Measurements from ENCODE around the gene SEC31A. TPM values are rescaled to one million over a fixed set of nuclear protein-coding genes. Genes with fewer than 3 reads are reported as not detected.
A peak's percentile ranks its signal among the peaks of the same experiment; 100 is the strongest.

Gene SEC31A
- total and polyA plus RNA-seq, 2 of the 4 experiments (the other 2 are of a cell fraction): 278 to 366 TPM

GRCh38 chr4:82780170-82780751 is 110.7 kb downstream of the SEC31A start:
- no peak overlapping the region for H2BK5ac ChIP-seq (ENCODE audit: low read depth, low read length, poor library complexity, severe bottlenecking)
- in situ Hi-C loops (cut with MboI; ENCODE audit: low sequenced_read_pairs) (no loop called here), intact Hi-C loops (cut with micrococcal nuclease) (no loop called here), dilution Hi-C loops (cut with HindIII; ENCODE audit: low sequenced_read_pairs, unreplicated experiment) (no loop called here)
- H3K4me2 ChIP-seq (ENCODE audit: low read depth, low read length): no peak overlapping the region
- H2BK120ac ChIP-seq (ENCODE audit: low read depth, low read length): no peak overlapping the region
- BruUV-seq (replicated peaks): no TSS peak
- H2BK15ac ChIP-seq (ENCODE audit: low read depth, low read length): no peak overlapping the region
- no peak overlapping the region for H2AK5ac ChIP-seq (ENCODE audit: low read depth, low read length)
- ChIA-PET POLR2A (ENCODE audit: unreplicated experiment) (interaction anchor here (0.6 kb wide), 1 partner anchor 410 kb away, joined by 3 read pairs; no protein-coding TSS in a partner anchor), CTCF (no interaction called here)
- H3K4ac ChIP-seq (ENCODE audit: low read depth, low read length): no peak overlapping the region
- H3K79me1 ChIP-seq (ENCODE audit: low read depth in 1 of 2, low read length in 2 of 2): peaks cover 24 to 44% of the 10 kb centered on the region in 2 experiments
- H3K56ac ChIP-seq (ENCODE audit: extremely low read depth, insufficient read depth, low read length): no peak overlapping the region
- H3K4me3 ChIP-seq (ENCODE audit: insufficient read depth, low read depth, low read length): no peak overlapping the region
- DNase-seq (no peak), ATAC-seq (ENCODE audit: low read depth) (no peak)
- H2BK20ac ChIP-seq (ENCODE audit: low read depth, low read length): no peak overlapping the region
- no peaks in the 10 kb centered on the region for H3K9me3 ChIP-seq (ENCODE audit: control insufficient read depth, insufficient read depth, low read length)
- H3K36me3 ChIP-seq (ENCODE audit: control insufficient read depth, insufficient read depth, low read length): no peaks in the 10 kb centered on the region
- no peak overlapping the region for H4K5ac ChIP-seq (ENCODE audit: low read depth, low read length)
- H2AK9ac ChIP-seq (replicated peaks; ENCODE audit: low read depth, low read length, poor library complexity): no peak overlapping the region
- no peak overlapping the region for H3K14ac ChIP-seq (replicated peaks; ENCODE audit: low read depth, low read length)
- WGBS, 2 experiments (ENCODE audit: extremely low coverage in 2 of 2, insufficient read length in 1 of 2): no CpG with 5 or more reads among the region's 1 CpG
- no peak overlapping the region for H3K18ac ChIP-seq (ENCODE audit: low read depth, low read length)
- H3K23ac ChIP-seq (ENCODE audit: low read depth, low read length): no peak overlapping the region
- no peak overlapping the region for H4K91ac ChIP-seq (ENCODE audit: insufficient read depth, low read depth, low read length)
- TF ChIP-seq CEBPB (IDR thresholded peaks at IDR 0.05; ENCODE audit: low read depth, low read length) (no peak), MAFK (IDR thresholded peaks at IDR 0.05; ENCODE audit: low read depth, low read length) (peak; percentile 88)
- peaks cover 14% of the 10 kb centered on the region for H3K4me1 ChIP-seq (ENCODE audit: control insufficient read depth, insufficient read depth, low read length)
- H3K27ac ChIP-seq (ENCODE audit: insufficient read depth, low read length): no peak overlapping the region
- peaks cover 12% of the 10 kb centered on the region; the same call in 1 of the 2 replicates for H3K9me1 ChIP-seq (ENCODE audit: insufficient read depth, low read length)
- no peak overlapping the region for H2AFZ ChIP-seq (replicated peaks; ENCODE audit: low read length, poor library complexity)
- no peaks in the 10 kb centered on the region for H3K27me3 ChIP-seq (ENCODE audit: control insufficient read depth, insufficient read depth, low read length)
- no peak overlapping the region for H4K8ac ChIP-seq (ENCODE audit: low read depth in 2 of 2, low read length in 2 of 2)
- no peak overlapping the region for H3K9ac ChIP-seq (ENCODE audit: low read depth, low read length)
- peaks cover 8% of the 10 kb centered on the region; the same call in 1 of the 2 replicates for H4K20me1 ChIP-seq (ENCODE audit: insufficient read depth, low read length)

Measured in IMR-90 (cell line).